ENCODE data around the gene PSME2.
A peak's percentile ranks its signal among the peaks of the same experiment; 100 is the strongest.

PSME2 gene

DNA sequence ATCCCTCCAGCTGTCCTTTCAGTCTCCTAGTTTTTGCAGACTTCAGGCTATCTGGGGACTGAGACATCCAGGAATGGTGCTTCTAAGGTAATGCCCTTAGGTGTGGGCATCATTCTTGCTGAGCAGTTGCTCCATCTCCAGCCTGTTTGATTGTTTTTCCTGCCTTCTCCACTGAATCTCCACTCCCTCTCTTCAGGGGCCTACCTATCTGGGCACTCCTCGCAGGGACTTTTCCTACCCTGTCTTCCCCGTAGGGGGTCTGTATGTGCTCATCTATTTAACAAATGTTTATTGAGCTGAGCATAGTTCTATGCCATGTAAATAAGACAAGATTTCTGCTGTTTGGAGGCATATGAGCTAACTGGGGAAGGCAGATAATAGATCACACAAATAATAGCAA lies 13.4 kb downstream of the PSME2 start:
- no peak for DNase-seq

DNA sequence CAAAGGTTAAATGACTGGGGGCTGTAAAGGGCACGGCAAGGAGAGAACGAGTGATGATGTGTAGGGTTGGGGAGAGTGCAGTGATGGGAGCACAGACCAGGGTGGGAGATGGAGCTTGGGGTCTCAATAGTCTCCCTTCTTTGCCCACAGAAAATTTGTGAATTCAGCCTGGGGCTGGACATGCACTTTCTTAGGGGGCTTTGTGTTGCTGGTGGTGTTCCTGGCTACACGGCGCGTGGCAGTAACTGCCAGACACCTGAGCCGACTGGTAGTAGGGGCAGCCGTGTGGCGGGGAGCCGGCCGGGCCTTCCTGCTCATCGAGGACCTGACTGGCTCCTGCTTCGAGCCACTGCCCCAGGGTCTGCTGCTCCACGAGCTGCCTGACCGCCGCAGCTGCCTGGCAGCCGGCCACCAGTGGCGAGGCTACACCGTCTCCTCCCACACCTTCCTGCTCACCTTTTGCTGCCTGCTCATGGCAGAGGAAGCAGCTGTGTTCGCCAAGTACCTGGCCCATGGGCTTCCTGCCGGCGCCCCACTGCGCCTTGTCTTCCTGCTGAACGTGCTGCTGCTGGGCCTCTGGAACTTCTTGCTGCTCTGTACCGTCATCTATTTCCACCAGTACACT lies 14.2 kb downstream of the PSME2 start:
- DNase-seq, result no peak

DNA sequence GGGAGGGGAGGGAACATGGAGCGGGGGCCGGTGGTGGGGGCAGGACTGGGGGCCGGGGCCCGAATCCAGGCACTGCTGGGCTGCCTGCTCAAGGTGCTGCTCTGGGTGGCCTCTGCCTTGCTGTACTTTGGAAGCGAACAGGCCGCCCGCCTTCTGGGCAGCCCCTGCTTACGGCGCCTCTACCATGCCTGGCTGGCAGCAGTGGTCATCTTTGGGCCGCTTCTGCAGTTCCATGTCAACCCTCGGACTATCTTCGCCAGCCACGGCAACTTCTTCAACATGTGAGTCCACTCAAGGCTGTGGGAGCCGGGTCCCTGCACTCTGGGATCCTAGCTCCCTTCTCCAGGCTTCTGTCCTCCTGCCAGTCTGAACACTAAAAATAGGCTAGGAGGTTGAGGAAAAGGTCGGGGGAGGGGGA lies 14.9 kb downstream of the PSME2 start:
- DNase-seq, result no peak

DNA sequence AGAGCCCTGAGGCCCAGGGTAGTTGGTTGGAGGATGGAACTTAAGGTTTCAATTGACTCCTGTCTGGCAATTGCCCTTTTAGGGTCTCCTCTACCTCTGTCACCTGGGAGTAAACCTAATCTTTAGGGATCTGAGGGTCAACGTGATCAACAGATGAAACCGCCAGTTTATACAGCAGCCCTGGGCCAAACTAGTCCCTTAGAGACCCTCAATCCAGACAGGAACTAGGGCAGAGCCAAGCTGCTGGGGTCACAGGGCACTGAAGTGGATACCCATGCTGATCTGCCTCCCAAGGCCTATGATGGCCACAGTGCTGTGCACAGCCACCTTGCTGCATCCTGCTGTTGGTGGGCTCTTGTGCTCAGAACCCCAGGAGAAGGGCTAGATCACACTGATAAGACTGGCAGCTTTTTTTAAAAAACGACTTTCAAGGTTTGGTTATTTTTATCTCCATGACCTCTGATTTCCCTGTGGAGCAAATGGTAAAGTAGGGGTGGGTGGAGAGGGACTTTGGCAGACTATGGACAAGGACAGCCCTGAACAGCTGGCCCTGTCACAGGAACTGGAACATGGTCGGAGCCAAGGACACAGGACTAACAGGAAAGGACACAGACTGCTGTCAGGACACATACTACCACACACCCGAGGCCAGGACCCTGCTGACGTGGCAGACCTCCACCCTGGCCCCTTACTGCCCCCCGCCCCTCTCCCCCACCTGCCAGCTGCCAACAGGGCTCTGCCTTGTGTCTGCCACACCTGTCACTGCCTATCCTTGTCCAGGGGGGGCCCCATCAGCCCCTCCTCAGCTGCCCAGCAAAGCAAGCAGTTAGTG lies 15.5 kb downstream of the PSME2 start:
- DNase-seq, result no peak

DNA sequence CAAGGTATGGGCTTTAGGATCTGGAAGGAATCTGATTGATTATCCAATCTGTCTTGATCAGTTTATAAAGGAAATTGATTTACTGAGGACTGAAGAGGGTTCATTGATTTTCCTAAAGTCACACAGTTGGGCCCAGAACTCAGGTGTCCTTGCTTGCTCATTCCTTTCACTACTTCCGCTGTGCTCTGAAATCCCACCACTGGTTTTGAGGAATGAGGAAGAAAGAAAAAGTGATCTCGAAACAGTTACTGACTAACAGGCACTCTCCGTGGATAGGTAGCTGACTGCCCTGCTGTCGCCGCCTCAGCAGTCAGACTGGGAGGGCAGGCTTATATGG lies 16.1 kb downstream of the PSME2 start, which contains the start of gene FITM1:
TSS of gene FITM1 (plus strand) at position 280 of the 337 bp plus-strand sequence. CDS start 905 bp downstream, outside the sequence.
- DNase-seq, result no peak

DNA sequence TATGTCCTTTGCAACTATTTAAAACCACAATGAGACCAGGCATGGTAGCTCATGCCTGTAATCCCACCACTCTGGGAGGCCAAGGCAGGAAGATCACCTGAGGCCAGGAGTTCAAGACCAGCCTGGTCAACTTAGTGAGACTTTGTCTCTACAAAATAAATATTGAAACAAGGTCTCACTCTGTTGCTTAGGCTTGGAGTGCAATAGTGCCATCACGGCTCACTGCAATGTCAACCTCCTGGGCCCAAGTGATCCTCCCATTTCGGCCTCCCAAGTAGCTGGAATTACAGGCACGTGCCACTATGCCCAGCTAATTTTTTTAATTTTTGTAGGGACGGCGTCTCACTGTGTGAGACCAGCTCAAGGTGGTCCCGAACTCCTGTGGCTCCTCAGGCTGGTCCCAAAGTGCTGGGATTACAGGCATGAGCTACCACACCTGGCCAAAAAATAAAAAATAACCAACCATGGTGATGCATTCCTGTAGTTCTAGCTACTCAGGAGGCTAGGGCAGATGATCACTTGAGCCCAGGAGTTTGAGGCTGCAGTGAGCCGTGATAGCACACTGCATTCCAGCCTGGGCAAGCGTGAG lies 16.9 kb downstream of the PSME2 start:
- no peak for DNase-seq

DNA sequence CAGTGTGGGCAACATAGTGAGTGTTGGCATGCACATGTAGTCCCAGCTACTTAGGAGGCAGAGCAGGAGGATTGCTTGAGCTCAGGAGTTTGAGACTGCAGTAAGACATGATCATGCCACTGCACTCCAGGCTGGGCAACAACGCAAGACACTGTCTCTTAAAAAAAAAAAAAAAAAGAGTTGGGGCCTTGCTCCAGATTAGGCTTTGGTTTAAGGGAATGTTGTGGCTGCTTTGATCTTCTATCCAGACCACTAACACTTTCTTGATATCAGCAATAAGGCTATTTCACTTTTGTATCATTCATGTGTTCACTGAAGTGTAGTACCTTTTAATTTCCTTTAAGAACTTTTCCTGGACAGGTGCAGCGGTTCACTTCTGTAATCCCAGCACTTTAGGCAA lies 18.7 kb downstream of the PSME2 start:
- no peak for DNase-seq

DNA sequence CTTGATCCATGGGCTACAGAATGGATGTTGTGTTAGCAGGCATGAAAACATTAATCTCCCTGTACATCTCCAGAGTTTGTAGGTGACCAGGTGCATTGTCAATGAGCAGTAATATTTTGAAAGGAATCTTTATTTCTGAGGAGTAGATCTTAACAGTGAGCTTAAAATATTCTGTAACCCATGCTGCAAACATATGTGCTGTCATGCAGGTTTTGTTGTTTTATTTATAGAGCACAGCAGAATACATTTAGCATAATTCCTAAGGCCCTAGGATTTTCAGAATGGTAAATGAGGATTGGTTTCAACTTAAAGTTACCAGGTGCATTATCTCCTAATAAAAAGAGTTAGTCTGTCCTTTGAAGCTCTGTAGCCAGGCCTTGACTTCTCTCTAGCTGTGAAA lies 19.5 kb downstream of the PSME2 start:
- DNase-seq, result no peak

DNA sequence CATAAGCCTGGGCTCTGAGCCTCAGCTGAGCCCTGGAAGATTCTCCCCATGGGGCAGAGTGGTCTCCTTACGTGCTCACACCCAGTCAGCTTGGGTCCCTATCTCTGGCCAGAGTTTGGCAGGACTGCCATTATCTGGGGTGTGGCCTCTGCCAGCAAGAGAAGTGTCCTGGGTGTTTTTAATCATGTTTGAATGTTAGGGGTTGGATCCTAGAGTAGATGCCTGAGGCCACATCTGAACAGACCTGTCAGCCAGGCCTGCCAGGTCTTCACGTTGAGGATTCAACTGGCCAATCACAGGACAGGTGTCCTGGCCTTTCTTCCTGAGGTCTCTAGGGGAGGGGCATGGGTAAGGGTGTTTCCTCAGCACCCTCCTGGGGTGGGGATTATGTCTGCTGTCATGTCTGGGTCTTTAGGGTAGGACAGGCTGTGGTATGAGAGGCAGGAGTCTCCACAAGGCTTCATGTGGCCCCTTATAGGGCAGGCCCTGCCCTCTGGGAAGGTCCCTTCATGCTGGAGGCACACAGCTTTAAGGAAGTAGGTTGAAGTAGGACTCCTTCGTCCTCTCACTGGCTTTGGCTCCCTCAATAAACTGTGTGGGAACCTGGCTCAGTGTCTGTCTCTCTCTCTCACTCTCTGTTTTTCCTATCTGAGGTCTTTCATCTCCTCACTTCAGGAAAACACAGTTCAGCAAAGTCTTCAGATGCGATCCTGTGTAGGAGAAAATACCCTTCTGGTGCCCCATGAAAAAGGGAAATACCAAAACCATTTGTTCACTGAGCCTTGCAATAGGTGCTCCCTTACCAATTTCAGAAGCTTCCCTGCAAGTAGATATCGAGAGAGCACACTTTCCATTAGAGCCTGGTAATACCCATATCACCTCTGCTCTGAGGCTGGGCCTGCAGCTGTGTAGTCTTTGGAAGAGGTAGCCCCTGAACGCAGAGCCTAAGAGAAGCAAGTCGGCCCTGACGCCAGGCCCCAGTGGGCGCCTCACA lies 22.7 kb downstream of the PSME2 start:
- DNase-seq, result no peak

DNA sequence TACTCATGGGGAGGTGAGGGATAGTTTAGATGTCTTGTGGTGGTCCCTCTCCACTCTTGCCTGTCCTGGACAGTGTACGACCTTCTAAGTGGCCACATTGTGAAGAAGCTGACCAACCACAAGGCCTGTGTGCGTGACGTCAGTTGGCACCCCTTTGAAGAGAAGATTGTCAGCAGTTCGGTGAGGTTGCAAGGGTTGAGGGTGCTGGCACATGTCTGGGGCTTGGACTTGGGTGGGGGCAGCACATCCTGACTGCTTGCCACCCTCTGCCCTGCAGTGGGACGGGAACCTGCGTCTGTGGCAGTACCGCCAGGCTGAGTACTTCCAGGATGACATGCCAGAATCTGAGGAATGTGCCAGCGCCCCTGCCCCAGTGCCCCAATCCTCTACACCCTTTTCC lies 23.5 kb downstream of the PSME2 start:
- no peak for DNase-seq

DNA sequence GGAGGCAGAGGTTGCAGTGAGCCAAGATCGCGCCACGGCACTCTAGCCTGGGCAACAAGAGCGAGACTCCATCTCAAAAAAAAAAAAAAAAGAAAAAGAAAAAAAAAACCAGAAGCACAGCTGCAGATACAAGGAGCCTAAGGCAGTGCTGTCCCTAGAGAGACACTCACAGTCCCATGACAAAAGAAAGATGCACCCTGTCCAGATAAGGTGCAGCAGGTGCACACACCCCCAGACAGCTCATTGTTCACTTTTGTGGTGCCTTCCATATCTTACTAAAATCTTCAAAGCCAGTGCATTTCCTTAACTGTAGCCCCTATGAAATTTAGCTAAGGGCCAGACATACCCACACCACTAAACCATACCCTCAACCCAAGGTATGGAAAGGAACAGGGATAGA lies 24.0 kb downstream of the PSME2 start:
- no peak for DNase-seq

DNA sequence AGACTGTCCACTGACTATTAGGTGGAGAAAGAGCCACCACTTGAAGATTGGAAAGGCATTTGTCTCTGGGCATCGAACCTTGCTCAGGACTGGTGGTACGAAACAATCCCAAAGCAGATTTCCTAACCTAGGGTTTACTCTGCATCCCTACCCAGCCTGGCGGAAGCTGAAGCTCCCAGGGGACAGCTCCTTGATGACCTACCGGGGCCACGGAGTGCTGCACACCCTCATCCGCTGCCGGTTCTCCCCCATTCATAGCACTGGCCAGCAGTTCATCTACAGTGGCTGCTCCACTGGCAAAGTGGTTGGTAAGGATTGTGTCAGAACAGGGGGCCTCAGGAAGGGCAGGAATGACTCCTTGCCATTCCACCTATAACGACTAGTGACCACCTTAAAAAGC lies 25.2 kb downstream of the PSME2 start:
- DNase-seq, result no peak

DNA sequence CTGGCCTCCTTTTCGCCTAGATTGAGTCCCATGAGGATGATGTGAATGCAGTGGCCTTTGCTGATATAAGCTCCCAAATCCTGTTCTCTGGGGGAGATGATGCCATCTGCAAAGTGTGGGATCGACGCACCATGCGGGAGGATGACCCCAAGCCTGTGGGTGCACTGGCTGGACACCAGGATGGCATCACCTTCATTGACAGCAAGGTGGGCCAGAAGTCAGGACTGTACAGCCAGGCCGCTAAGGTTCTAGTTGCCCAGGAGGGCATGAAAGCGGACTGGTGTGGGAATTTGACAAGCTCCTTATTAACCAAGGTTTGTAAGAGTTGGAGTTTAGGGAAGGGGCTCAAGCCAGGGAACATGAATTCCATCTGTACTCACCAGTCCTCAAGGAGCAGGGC lies 26.7 kb downstream of the PSME2 start:
- DNase-seq, result no peak

DNA sequence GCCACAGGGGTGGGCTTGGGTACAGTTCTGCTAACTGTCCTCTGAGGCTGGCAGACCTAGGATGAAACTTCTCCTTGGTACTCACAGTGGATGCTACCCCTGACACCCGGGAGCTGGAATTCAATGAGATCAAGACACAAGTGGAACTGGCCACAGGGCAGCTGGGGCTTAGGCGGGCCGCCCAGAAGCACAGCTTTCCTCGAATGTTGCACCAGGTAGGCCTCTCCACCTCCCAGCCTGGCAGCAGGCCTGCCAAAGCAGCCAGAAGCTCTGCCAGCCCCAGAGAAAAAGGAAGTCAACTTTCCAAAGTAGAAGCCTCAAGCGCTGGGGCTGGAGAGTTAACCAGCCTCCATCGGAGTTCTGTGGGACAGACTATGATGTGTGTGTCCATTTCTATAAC lies 29.2 kb downstream of the PSME2 start:
- no peak for DNase-seq

DNA sequence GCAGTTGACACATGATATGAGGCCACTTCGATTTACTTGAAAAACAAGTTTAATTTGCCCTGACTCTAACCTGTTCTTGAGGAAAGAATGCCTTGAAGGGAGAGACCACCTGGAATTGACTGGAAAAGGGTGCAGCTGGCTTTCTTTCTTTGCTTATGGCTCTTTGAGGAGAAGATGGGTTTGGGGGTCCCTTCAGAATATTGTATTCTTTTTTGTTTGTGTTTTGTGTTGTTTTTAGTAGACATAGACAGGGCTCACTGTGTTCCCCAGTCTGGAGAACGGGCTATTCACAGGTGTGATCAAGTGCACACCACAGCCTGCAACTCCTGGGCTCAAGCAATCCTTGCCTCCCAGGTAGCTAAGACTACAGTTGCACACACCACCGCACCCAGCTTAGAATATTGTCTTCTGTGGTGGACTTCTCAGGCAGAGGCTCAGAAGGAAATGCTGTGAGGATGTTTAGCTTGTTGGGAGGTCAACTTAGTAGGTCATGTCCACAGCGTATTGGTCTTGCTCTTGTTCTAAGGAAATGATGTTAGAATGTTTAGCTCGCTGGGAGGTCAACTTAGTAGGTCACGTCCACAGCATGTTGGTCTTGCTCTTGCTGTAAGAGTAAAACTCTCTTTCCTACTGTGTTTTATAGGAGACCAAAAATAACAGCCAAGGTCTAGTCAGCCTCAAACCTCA lies 30.1 kb downstream of the PSME2 start:
- DNase-seq, result no peak

DNA sequence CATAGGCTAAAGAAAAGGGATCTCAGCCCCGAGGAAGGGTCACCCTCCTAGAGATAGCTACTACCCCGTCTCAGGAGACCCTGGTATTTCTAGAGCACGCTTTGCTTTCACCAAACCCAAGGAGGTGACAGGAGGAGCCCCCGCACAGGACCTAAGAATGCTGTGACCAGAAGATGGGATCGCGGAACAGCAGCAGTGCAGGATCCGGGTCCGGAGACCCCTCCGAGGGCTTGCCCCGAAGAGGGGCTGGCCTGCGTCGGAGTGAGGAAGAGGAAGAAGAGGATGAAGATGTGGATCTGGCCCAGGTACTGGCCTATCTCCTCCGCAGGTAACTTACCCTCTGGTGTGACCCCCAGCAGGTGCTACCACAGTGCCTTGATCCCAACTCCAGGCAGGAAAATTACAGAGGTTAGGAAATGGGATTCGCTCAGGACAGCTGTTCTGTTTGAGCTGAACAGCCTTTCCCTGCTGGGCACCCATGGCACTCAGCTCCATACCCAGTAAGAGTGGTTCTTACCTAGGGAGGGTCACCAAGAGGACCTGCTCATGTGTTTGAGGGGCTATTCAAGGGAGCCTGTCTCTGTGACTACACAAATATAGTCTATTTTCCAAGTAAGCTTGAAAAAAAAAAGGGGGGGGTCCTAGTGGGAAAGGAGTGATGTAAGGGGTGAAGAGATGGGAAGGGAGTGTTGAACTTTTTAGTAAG lies 30.8 kb downstream of the PSME2 start:
- no peak for DNase-seq

DNA sequence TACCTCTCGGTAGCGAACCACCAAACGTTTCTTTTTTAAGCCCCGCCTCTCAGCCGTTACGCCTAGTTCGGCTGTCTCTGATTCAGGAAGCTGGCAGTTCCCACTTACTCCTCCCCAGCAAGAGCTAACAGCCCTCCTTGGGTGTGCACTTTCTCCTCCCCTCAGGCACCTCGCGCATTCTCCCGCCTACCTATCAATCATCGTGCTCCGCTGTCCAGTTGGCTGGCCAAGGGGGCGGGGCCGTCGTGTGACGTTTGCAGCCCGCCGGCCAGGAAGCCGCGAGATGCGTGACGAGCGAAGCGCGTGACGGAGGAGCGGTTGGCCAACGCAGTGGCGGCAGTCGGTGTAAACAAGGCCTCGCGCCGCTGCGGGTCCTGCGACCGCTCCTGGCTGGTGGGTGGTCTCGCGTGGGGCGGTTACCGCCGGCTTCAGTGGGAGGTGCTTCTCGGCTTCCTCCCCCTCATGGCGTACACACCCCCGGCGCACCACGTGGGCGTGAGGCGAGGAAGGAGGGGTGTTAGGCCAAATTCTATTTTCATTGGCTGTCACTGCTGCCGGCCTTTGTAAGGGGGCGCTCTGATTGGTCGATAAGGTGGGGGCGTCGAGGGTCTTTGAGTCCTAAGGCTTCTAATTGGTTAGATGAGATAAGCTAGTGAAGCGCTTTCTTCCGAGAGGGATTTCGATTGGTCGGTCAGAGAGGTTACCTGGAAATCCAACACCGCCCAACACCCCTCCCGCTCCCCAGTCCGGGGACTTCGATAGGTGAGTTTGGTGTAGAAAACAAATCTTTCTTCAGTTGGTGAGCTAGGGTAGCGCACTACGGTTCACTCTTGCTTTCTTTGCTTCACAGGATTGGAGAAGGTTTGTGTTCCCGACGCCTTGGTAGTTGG lies 31.6 kb downstream of the PSME2 start, which contains the start of the genes DCAF11 and NRL:
TSS of gene DCAF11 (plus strand) at position 246 of the 890 bp plus-strand sequence. CDS start 818 bp downstream, outside the sequence.
TSS of gene NRL (minus strand) at position 418 of the 890 bp plus-strand sequence. CDS start 32,101 bp downstream, outside the sequence.
- peak; percentile 98 for DNase-seq

DNA sequence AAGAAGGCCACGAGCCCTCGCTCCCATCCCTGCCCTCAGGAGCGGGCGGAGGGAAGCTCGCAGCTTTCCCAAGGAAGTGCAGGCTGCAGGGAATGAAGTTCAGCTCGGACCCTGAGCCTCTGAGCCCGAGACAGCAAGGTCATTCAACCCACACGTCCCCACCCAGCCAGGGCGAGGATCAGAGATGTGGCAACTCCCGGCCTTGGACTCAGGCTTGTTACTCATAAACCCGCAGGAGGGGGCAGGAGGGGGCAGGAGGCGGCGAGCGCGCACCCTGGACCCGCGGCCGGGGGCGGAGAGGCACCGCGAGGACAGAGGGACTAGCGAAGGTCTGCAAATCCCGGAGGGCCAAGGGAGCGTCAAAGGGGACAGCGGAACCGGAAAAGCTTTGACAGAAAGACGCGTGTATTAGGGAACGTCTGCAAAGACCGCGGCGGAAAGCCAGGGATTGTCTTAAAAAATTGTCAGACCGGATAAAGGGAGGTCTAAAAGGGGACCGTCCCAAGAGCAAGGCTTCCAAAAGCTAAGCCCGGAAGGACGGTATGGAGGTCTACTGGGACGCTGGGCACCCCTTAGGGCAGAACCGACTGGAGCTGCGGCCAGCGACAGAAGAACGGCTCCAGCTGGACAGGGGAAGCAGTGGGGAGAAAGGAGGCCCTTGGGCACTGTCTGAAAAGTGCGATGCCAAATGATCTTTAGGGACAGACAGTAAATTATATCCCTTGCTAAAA lies 32.4 kb downstream of the PSME2 start:
- peak; percentile 85 for DNase-seq

DNA sequence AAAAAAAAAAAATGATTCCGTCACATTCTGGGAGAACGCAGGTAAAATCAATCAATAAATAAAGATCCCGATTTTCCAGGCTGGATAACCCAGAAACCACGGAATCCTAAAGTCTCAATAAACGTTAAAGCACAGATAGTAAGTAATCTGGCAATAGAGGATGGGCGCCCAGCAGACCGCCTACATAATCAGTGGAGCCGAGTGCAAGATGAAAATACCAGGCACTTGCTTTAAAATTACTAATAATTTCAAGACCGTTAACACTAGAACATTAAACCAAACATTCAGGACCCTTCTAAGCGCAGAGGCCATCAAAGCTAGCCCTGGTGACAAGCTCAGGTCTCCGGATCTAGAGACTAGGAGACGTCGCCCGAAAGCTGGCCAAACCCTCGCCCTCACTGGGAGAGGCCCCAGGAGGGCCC lies 33.0 kb downstream of the PSME2 start:
- no peak for DNase-seq

DNA sequence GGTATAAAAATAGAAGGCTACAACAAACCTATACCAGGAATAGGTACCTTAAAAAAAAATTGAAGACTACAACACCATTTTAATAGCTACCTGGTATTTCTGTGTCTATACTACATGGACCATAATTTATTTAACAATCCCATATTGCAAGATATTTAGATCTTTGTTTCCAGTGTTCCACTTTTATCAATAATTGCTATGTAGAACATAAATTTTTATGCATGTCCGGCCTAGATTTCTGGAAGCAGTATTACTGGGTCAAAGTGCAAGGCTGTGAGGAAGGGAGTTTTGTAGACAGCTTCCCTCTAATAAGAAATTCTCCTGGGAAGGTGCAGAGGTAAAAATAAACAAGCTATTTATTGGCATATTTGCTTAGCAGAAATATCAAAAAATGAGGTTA lies 35.9 kb downstream of the PSME2 start:
- DNase-seq, result no peak

All from amniotic stem cell (primary cell).